Measurements from ENCODE around the gene FAM47B. TPM values are rescaled to one million over a fixed set of nuclear protein-coding genes. Genes with fewer than 3 reads are reported as not detected.

Gene FAM47B
- polyA plus RNA-seq, 3 donors: not detected

GRCh38 chrX:34900691-34901090 is 41.9 kb upstream of the FAM47B start:
- Histone ChIP-seq H4K20me1 (ENCODE audit: insufficient read depth, low read length) (no peaks in the 10 kb centered on the region), H3K4me1 (ENCODE audit: control insufficient read depth in 1 of 2, insufficient read depth in 2 of 2, low read length in 2 of 2) (no peaks in the 10 kb centered on the region), H3K4me3 (replicated peaks in 1 of 3; ENCODE audit: low read depth in 2 of 3, low read length in 3 of 3) (no peak overlapping the region), H3K9me3 (replicated peaks in 1 of 2; ENCODE audit: control insufficient read depth in 1 of 2, insufficient read depth in 1 of 2, low read length in 2 of 2) (no peaks in the 10 kb centered on the region), H3K27ac (ENCODE audit: low read depth in 1 of 2, low read length in 2 of 2) (no peak overlapping the region), H3K79me2 (ENCODE audit: insufficient read depth, low read length) (no peaks in the 10 kb centered on the region), H3K36me3 (replicated peaks in 1 of 2; ENCODE audit: control insufficient read depth in 1 of 2, insufficient read depth in 2 of 2, low read length in 2 of 2) (no peaks in the 10 kb centered on the region), H2AFZ (ENCODE audit: insufficient read depth, low read depth, low read length, poor library complexity, severe bottlenecking) (no peak overlapping the region), H3K9ac (ENCODE audit: insufficient read depth, low read length, poor library complexity, severe bottlenecking) (no peak overlapping the region), H3K27me3 (ENCODE audit: control insufficient read depth in 2 of 2, insufficient read depth in 2 of 2, low read length in 2 of 2) (no peaks in the 10 kb centered on the region), H3K4me2 (replicated peaks; ENCODE audit: extremely low read depth, low read length, poor library complexity, severe bottlenecking) (no peak overlapping the region)
- H3K36me3 Mint-ChIP-seq: no peaks in the 10 kb centered on the region
- no peaks in the 10 kb centered on the region for H3K27me3 Mint-ChIP-seq (ENCODE audit: low read depth in 3 of 3)
- no peak for TF ChIP-seq CTCF (IDR thresholded peaks at IDR 0.05)
- DNase-seq: no peak
- intact Hi-C loops (cut with micrococcal nuclease): no loop called here
- H3K27ac Mint-ChIP-seq: no peak overlapping the region
- peaks cover 0 to 3% (median 0%) of the 10 kb centered on the region in 7 donors for H3K9me3 Mint-ChIP-seq
- no peak overlapping the region for H3K4me3 Mint-ChIP-seq
- no peaks in the 10 kb centered on the region for H3K4me1 Mint-ChIP-seq

DNA sequence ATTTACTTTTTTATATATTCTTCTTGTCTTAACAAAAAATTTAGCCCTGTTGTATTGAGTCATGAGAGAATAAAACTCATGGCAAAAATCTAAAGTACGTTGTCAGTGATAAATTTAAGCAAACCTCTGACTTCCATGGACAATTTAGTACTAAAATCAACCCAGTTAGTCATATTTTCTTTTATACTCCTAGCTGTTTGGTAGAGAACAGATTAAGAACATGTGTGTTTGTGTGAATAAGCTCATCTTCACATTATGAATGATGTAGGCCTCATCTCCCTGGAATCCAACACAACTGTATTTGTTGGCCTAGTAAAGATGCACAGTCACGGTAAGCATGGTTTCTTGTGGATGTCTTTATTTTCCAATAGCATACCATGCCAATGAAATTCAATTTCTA is 40.8 kb upstream of the FAM47B start:
- Histone ChIP-seq H3K36me3 (replicated peaks in 1 of 2; ENCODE audit: control insufficient read depth in 1 of 2, insufficient read depth in 2 of 2, low read length in 2 of 2) (no peaks in the 10 kb centered on the region), H3K4me3 (replicated peaks in 1 of 3; ENCODE audit: low read depth in 2 of 3, low read length in 3 of 3) (no peak overlapping the region), H3K9me3 (replicated peaks in 1 of 2; ENCODE audit: control insufficient read depth in 1 of 2, insufficient read depth in 1 of 2, low read length in 2 of 2) (no peaks in the 10 kb centered on the region), H3K9ac (ENCODE audit: insufficient read depth, low read length, poor library complexity, severe bottlenecking) (no peak overlapping the region), H2AFZ (ENCODE audit: insufficient read depth, low read depth, low read length, poor library complexity, severe bottlenecking) (no peak overlapping the region), H3K79me2 (ENCODE audit: insufficient read depth, low read length) (no peaks in the 10 kb centered on the region), H3K4me1 (ENCODE audit: control insufficient read depth in 1 of 2, insufficient read depth in 2 of 2, low read length in 2 of 2) (no peaks in the 10 kb centered on the region), H3K27me3 (ENCODE audit: control insufficient read depth in 2 of 2, insufficient read depth in 2 of 2, low read length in 2 of 2) (no peaks in the 10 kb centered on the region), H3K27ac (ENCODE audit: low read depth in 1 of 2, low read length in 2 of 2) (no peak overlapping the region), H4K20me1 (ENCODE audit: insufficient read depth, low read length) (no peaks in the 10 kb centered on the region), H3K4me2 (replicated peaks; ENCODE audit: extremely low read depth, low read length, poor library complexity, severe bottlenecking) (no peak overlapping the region)
- Mint-ChIP-seq H3K27ac (no peak overlapping the region), H3K27me3 (ENCODE audit: low read depth in 3 of 3) (no peaks in the 10 kb centered on the region), H3K9me3 (peaks cover 0 to 3% (median 0%) of the 10 kb centered on the region in 7 donors), H3K4me1 (no peaks in the 10 kb centered on the region), H3K4me3 (no peak overlapping the region), H3K36me3 (no peaks in the 10 kb centered on the region)
- no peak for TF ChIP-seq CTCF (IDR thresholded peaks at IDR 0.05)
- WGBS (ENCODE audit: insufficient coverage): no CpG with 5 or more reads among the region's 2 CpGs
- intact Hi-C loops (cut with micrococcal nuclease): no loop called here
- DNase-seq: no peak
